HUES64 (cell line): Measurements from ENCODE around the gene NCOR2.

Experiments used
- H3K27ac ChIP-seq: 2 replicates; pipeline ENCODE4 v1.7.0; 2013; ENCODE audit warnings: low read depth, low read length, inconsistent platforms
- H3K27me3 ChIP-seq: 2 replicates; pipeline ENCODE4 v1.6.1; 2013; ENCODE audit warnings: mild to moderate bottlenecking, low read length; ENCODE audit not compliant: insufficient read depth
- H3K36me3 ChIP-seq: 2 replicates; pipeline ENCODE4 v1.6.1; 2013; ENCODE audit warnings: mild to moderate bottlenecking, low read length; ENCODE audit not compliant: insufficient read depth
- H3K4me1 ChIP-seq: 2 replicates; pipeline ENCODE4 v1.6.1; 2013; ENCODE audit warnings: mild to moderate bottlenecking, low read length, moderate library complexity; ENCODE audit not compliant: insufficient read depth
- H3K4me3 ChIP-seq: 2 replicates; pipeline ENCODE4 v1.5.1; 2013; ENCODE audit warnings: mild to moderate bottlenecking, low read length, moderate library complexity
- H3K9ac ChIP-seq: 2 replicates; pipeline ENCODE4 v1.6.1; 2013; ENCODE audit warnings: mild to moderate bottlenecking, low read depth, low read length
- H3K9me3 ChIP-seq: 2 replicates; pipeline ENCODE4 v1.6.1; 2013; ENCODE audit warnings: low read depth, low read length; ENCODE audit not compliant: insufficient read depth
- WGBS: fragments of 150-250, 120-280 bp; methylation state at CpG from one replicate; pipeline ENCODE4 v1.1.7; 2013; ENCODE audit warnings: missing lambda C conversion rate; 5-methylcytosine and 5-hydroxymethylcytosine counted together

The NCOR2 gene

GRCh38 chr12:124529565-124530276 lies 37.7 kb downstream of the NCOR2 start:
- Histone ChIP-seq H3K4me1 (peaks cover 8% of the 10 kb centered on the region), H3K9ac (no peak overlapping the region), H3K27ac (no peak overlapping the region), H3K4me3 (no peak overlapping the region), H3K9me3 (peaks cover 6% of the 10 kb centered on the region; the same call in 1 of the 2 replicates), H3K27me3 (no peaks in the 10 kb centered on the region), H3K36me3 (peaks cover 6% of the 10 kb centered on the region; the same call in 1 of the 2 replicates)
- 93% methylated on average over 6 of the region's 6 CpGs for WGBS

GRCh38 chr12:124527861-124528561 lies 39.4 kb downstream of the NCOR2 start:
- Histone ChIP-seq H3K9me3 (peaks cover 6% of the 10 kb centered on the region; the same call in 1 of the 2 replicates), H3K36me3 (peaks cover 3% of the 10 kb centered on the region; the same call in 1 of the 2 replicates), H3K4me3 (no peak overlapping the region), H3K9ac (no peak overlapping the region), H3K27me3 (no peaks in the 10 kb centered on the region), H3K27ac (no peak overlapping the region), H3K4me1 (peaks cover 3% of the 10 kb centered on the region)
- 90% methylated on average over 20 of the region's 20 CpGs for WGBS

DNA sequence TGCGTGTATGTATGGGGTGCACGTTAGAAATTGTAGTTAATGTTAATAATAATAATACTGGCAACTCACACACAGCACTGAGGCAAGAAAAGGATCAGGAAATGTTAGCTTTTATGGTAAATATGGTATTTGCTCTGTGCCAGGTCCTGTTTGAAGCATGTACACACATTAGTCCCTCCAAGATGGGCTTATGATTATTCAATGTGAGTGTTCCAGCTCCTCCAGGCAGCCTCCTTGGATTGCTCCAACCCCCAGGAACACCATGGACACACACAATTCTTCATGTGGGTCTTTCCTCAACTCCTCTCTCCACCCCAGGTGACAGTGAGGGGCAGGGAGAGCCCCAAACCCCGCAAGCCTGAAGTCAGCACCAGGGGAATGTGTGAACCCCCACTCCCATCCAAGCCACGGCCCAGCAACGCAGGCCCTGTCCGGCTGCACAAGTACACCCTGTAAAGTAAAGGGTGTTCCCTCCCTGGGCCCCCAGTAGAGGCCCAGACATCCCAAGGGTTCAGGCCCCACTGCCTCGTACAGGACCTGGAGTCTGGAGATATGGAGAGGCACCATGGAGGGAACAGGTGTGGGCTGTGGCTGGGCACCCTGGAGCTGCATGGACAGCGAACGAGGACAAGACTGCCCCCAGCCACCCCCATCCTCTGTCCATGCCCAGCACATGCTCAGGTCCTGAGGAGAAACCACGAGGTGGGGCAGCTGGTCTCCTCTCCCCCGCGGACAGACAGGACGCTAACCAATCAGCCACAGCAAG lies 41.3 kb downstream of the NCOR2 start:
- Histone ChIP-seq H3K9ac (no peak overlapping the region), H3K9me3 (peaks cover 6% of the 10 kb centered on the region; the same call in 1 of the 2 replicates), H3K4me1 (no peaks in the 10 kb centered on the region), H3K36me3 (peaks cover 13% of the 10 kb centered on the region), H3K27me3 (no peaks in the 10 kb centered on the region), H3K27ac (no peak overlapping the region), H3K4me3 (no peak overlapping the region)
- 95% methylated on average over 13 of the region's 13 CpGs for WGBS

DNA sequence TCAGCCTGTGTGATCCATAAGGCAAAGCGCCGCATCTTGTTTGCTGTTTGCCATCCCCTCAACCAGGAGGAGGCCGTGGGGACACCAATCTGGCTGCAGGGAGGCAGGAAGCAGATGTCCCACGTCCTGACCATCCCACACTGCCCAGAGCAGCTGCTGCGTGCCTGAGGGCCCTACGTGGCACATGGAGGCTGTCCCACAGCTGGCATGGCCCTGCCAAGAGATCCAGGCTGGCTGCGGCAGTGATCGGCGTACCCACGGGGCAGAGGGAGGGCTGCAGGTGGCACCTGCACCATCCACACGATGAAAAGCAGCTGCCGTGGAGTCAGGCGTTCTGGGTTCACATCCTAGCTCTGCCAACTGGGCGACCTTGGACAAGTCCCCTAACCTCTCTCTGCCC lies 42.0 kb downstream of the NCOR2 start:
- H3K27ac ChIP-seq: no peak overlapping the region
- H3K4me1 ChIP-seq: no peaks in the 10 kb centered on the region
- peaks cover 6% of the 10 kb centered on the region; the same call in 1 of the 2 replicates for H3K9me3 ChIP-seq
- H3K9ac ChIP-seq: no peak overlapping the region
- H3K27me3 ChIP-seq: no peaks in the 10 kb centered on the region
- whole genome bisulfite sequencing: 95% methylated on average over 14 of the region's 14 CpGs
- H3K36me3 ChIP-seq: peaks cover 13% of the 10 kb centered on the region
- H3K4me3 ChIP-seq: no peak overlapping the region

DNA sequence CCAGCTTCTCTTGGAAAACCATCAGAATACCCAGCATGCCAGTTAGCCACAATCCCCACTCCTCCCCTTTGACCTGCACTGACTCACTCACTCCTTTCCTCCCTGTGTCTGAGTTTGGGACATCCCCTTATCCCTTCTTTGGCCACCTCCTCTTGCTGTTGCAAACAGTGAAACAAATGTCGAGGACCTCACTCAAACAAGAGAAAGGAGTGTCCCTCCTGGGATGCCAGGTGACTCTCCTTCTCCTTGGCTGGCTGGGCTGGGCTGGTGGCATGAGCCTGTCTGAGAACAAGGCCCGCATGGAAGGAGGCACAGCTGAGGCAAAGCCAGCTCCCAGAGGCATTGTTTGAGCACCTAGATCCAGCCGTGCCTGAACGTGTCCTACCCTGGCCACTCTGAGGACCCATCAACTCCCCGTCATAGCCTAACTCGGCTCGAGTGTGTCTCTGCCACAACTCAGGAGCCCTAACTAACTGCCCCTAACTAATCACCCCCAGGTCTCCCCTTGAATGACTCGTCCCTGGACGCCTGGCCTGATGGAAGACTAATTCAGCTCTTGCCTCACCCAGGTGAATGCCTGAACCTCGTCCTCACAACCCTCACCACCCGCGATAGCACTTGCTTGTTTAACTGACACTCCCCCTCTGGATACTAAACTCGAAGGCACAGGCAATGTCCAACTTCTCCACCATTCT lies 43.0 kb downstream of the NCOR2 start:
- Histone ChIP-seq H3K4me3 (no peak overlapping the region), H3K4me1 (no peaks in the 10 kb centered on the region), H3K27me3 (no peaks in the 10 kb centered on the region), H3K9ac (no peak overlapping the region), H3K36me3 (peaks cover 10% of the 10 kb centered on the region), H3K27ac (no peak overlapping the region), H3K9me3 (no peaks in the 10 kb centered on the region)
- 88% methylated on average over 13 of the region's 13 CpGs for WGBS

GRCh38 chr12:124523071-124523470 lies 44.3 kb downstream of the NCOR2 start:
- 94% methylated on average over 12 of the region's 12 CpGs for WGBS
- no peak overlapping the region for H3K4me3 ChIP-seq
- H3K9ac ChIP-seq: no peak overlapping the region
- no peaks in the 10 kb centered on the region for H3K27me3 ChIP-seq
- H3K27ac ChIP-seq: no peak overlapping the region
- H3K9me3 ChIP-seq: no peaks in the 10 kb centered on the region
- peaks cover 11% of the 10 kb centered on the region; the same call in 1 of the 2 replicates for H3K4me1 ChIP-seq
- H3K36me3 ChIP-seq: peaks cover 10% of the 10 kb centered on the region

DNA sequence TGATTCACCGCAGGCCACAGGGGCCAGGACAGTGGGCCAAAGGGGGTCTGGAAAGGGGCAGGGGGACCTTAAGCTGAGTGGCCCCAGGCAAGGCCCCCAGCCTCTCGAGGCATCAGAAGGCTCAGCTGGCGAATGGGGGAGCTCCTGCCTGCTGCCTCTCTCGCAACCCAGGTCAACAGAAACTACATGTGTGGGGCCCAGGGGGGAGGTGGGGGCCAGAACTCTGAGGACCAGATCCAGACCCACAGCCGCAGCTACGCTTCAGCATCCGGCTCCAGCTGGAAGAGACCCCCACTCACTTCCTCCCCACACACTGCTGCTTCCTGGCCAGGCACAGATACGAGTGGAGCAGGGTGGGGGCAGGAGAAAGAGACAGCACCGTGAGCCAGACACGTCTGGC lies 46.5 kb downstream of the NCOR2 start:
- 90% methylated on average over 9 of the region's 10 CpGs for WGBS
- Histone ChIP-seq H3K4me1 (peaks cover 13% of the 10 kb centered on the region; the same call in 1 of the 2 replicates), H3K27me3 (no peaks in the 10 kb centered on the region), H3K9me3 (no peaks in the 10 kb centered on the region), H3K4me3 (no peak overlapping the region), H3K9ac (no peak overlapping the region), H3K27ac (no peak overlapping the region), H3K36me3 (peaks cover 10% of the 10 kb centered on the region)

DNA sequence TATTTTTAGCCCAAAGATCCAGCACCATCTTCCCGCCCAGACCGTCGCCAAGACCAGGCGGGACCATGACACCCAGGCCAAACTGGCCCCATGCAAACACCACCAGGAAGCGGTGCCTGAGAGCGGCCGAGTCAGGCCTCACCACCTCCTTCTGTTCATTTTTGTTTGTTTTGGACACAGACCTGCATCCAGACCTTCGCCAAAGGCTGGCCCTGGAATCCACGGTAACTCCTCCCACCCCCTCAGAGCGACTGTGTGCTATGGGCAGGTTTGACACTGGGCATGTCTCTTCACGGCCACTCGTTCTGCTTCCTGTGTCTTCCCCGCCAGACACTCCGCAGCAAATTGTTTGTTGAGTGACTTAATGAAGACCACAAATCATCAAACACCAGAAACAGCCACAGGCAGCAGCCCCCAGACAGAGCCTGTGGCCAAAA lies 47.1 kb downstream of the NCOR2 start:
- WGBS: 92% methylated on average over 14 of the region's 14 CpGs
- Histone ChIP-seq H3K4me1 (peaks cover 13% of the 10 kb centered on the region; the same call in 1 of the 2 replicates), H3K9ac (no peak overlapping the region)

DNA sequence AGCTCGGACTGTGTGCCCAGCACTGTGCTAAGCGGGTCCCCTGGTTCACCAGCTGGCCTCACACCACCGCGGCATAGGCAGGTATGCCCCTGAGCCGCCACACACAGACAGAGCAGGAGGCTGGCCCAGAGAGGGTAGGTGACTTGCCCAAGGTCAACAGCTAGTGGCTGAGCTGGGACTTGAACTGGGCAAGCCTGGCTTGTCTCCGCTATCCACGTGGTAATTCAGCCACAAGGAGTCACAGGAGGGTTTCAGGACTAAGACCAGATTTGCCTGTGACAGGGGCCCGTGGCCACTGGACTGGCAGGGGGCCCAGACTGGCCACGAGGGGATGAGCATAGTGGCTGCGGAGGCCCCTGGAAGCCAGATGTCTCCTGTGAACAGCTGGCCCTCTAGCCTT lies 47.7 kb downstream of the NCOR2 start:
- Histone ChIP-seq H3K4me1 (peaks cover 13% of the 10 kb centered on the region; the same call in 1 of the 2 replicates), H3K27ac (no peak overlapping the region)

More for the DNA sequence above, 47.1 kb downstream of the NCOR2 start:
- Histone ChIP-seq H3K27me3 (no peaks in the 10 kb centered on the region), H3K27ac (no peak overlapping the region), H3K36me3 (peaks cover 15% of the 10 kb centered on the region), H3K9me3 (no peaks in the 10 kb centered on the region), H3K4me3 (no peak overlapping the region)

GRCh38 chr12:124518051-124518932 lies 49.1 kb downstream of the NCOR2 start:
- H3K4me3 ChIP-seq: no peak overlapping the region
- WGBS: 81% methylated on average over 51 of the region's 51 CpGs

More for the DNA sequence above, 47.7 kb downstream of the NCOR2 start:
- no peak overlapping the region for H3K9ac ChIP-seq
- H3K27me3 ChIP-seq: no peaks in the 10 kb centered on the region
- no peak overlapping the region for H3K4me3 ChIP-seq
- H3K36me3 ChIP-seq: peaks cover 16% of the 10 kb centered on the region
- 82% methylated on average over 10 of the region's 10 CpGs for WGBS
- no peaks in the 10 kb centered on the region for H3K9me3 ChIP-seq

More at GRCh38 chr12:124518051-124518932, 49.1 kb downstream of the NCOR2 start:
- H3K9me3 ChIP-seq: no peaks in the 10 kb centered on the region
- H3K9ac ChIP-seq: 0 out of 2 replicates have a peak overlapping the region, but pooled peaks have one; percentile 5
- no peaks in the 10 kb centered on the region for H3K27me3 ChIP-seq
- H3K36me3 ChIP-seq: peaks cover 16% of the 10 kb centered on the region
- peaks cover 17% of the 10 kb centered on the region for H3K4me1 ChIP-seq
- peak overlapping the region; percentile 42 for H3K27ac ChIP-seq
